Vagina (tissue), 2 donors: Measurements from ENCODE around the gene CIAPIN1. TPM values are rescaled to one million over a fixed set of nuclear protein-coding genes. Genes with fewer than 3 reads are reported as not detected.

Source experiments
- DNase-seq, 2 donors: peaks; one replicate each; pipeline ENCODE4 v3.0.0-alpha.2; 2017; ENCODE audit errors: extremely low spot score in 2 of 2
- H3K27ac ChIP-seq: fragments of 200-600 bp; sonication (generic); one replicate; pipeline ENCODE4 v1.5.1; 2019
- H3K27me3 ChIP-seq: fragments of 200-600 bp; sonication (generic); one replicate; pipeline ENCODE4 v1.5.1; 2019
- H3K36me3 ChIP-seq, 2 donors: fragments of 200-600 bp; sonication (generic); one replicate each; pipeline ENCODE4 v1.5.1; 2017 to 2019
- H3K4me1 ChIP-seq: fragments of 200-600 bp; sonication (generic); one replicate; pipeline ENCODE4 v1.5.1; 2019
- H3K4me3 ChIP-seq, 2 donors: fragments of 200-600 bp; sonication (generic); 1 replicate in 1 of 2; 2 replicates in 1 of 2; pipeline ENCODE4 v1.5.1; 2016 to 2019
- H3K9me3 ChIP-seq: fragments of 200-600 bp; sonication (generic); one replicate; pipeline ENCODE4 v1.5.1; 2019
- CTCF ChIP-seq, 3 experiments: fragments of 450-650 bp in 2 of 3; fragments of 200-600 bp in 1 of 3; sonication (generic) in 1 of 3; IDR thresholded peaks; one replicate each; pipeline ENCODE4 v1.5.1; 2017 to 2019; ENCODE audit warnings: antibody characterized with exemption in 3 of 3, mild to moderate bottlenecking in 2 of 3, moderate library complexity in 2 of 3
- POLR2A ChIP-seq, 2 donors: fragments of 450-650 bp; IDR thresholded peaks; one replicate each; pipeline ENCODE4 v1.6.1; 2017; ENCODE audit warnings: antibody characterized with exemption in 2 of 2, mild to moderate bottlenecking in 2 of 2, moderate library complexity in 2 of 2
- POLR2AphosphoS5 ChIP-seq, 2 donors: sonication (generic); formaldehyde crosslinking; IDR thresholded peaks; one replicate each; pipeline ENCODE4 v1.9.0; 2017; ENCODE audit warnings: antibody characterized with exemption in 2 of 2, mild to moderate bottlenecking in 2 of 2, low read depth in 1 of 2; ENCODE audit not compliant: insufficient read depth in 1 of 2
- intact Hi-C: fragments of 100-400 bp; cut with DNase I; formaldehyde crosslinking; loops from one replicate; pipeline ENCODE4 v1.15.1; 2023
- total RNA-seq: library from RNA; depleted of rRNA; stranded (reverse); fragments of >200 nt; gene quantifications from one replicate; pipeline ENCODE4 v1.2.3, GENCODE V29; 2016

The CIAPIN1 gene
- total RNA-seq, 1 donor from 2014 or later, result 28.0 TPM

DNA sequence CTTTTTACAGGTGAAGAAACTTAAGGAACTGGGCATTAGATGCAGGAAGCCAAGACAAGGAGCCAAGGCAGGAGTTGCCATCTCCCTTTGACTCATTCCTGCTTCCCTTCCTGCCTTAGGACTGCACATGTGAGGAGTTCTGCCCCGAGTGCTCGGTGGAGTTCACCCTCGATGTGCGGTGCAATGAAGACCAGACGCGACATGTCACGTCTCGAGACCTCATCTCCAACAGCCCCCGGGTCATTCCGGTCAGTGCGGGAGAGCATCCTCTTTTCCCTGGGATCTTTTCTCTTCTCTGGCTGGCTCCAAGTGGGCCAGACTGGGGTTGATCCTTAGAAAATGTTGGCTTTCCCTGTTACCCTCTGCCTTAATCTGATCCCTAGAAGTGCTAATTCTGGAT, 21.9 kb upstream of the CIAPIN1 start:
- Histone ChIP-seq H3K36me3 (peaks cover 0 to 73% of the 10 kb centered on the region in 2 donors), H3K4me1 (peaks cover 43% of the 10 kb centered on the region), H3K27me3 (no peaks in the 10 kb centered on the region), H3K9me3 (no peaks in the 10 kb centered on the region), H3K27ac (no peak overlapping the region), H3K4me3 (no peak overlapping the region)
- TF ChIP-seq CTCF (IDR thresholded peaks at IDR 0.05) (no peak), POLR2A (IDR thresholded peaks at IDR 0.05) (no peak), POLR2AphosphoS5 (IDR thresholded peaks at IDR 0.05; ENCODE audit: insufficient read depth in 1 of 2, low read depth in 1 of 2) (no peak)
- intact Hi-C loops, result no loop called here
- no peak for DNase-seq

DNA sequence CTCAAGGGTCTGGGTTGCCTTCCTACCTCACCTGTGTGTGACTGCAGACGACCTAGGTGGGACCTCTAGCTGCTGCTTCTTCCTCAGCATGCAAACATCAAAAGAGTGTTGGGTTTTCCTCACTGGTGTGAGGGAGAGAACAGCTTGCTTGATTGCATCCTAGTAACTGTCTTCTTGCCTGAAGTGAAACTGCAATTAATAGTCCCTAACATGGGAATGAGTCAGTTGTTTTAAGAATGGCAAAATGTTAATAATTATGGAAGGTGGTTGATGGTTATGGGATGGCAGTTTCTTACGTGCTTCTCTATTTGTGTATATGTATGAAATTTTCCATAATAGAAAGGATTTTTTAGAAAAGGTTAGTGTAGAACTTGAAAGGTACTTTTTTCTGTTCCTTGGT, 21.2 kb upstream of the CIAPIN1 start:
- intact Hi-C loops, result no loop called here
- peaks cover 0 to 70% of the 10 kb centered on the region in 2 donors for H3K36me3 ChIP-seq

GRCh38 chr16:57464523-57464922, 17.3 kb upstream of the CIAPIN1 start:
- Histone ChIP-seq H3K36me3 (peaks cover 0 to 53% of the 10 kb centered on the region in 2 donors), H3K9me3 (no peaks in the 10 kb centered on the region)

More for the DNA sequence above, 21.2 kb upstream of the CIAPIN1 start:
- no peaks in the 10 kb centered on the region for H3K27me3 ChIP-seq
- H3K27ac ChIP-seq, result no peak overlapping the region
- no peaks in the 10 kb centered on the region for H3K9me3 ChIP-seq
- TF ChIP-seq POLR2AphosphoS5 (IDR thresholded peaks at IDR 0.05; ENCODE audit: insufficient read depth in 1 of 2, low read depth in 1 of 2), result no peak
- no peak for TF ChIP-seq CTCF (IDR thresholded peaks at IDR 0.05)
- TF ChIP-seq POLR2A (IDR thresholded peaks at IDR 0.05), result no peak
- H3K4me3 ChIP-seq, result no peak overlapping the region
- DNase-seq, result no peak
- peaks cover 50% of the 10 kb centered on the region for H3K4me1 ChIP-seq

GRCh38 chr16:57462978-57463362, 15.8 kb upstream of the CIAPIN1 start:
- H3K27me3 ChIP-seq, result no peaks in the 10 kb centered on the region
- intact Hi-C loops, result loop anchor here (5.0 kb wide), 1 partner anchor 54 kb away; no protein-coding TSS in a partner anchor
- H3K27ac ChIP-seq, result peak overlapping the region; percentile 94

More at GRCh38 chr16:57464523-57464922, 17.3 kb upstream of the CIAPIN1 start:
- no peaks in the 10 kb centered on the region for H3K27me3 ChIP-seq
- no peak overlapping the region for H3K27ac ChIP-seq
- H3K4me1 ChIP-seq, result peaks cover 25% of the 10 kb centered on the region
- H3K4me3 ChIP-seq, result no peak overlapping the region
- no peak for DNase-seq
- TF ChIP-seq POLR2A (IDR thresholded peaks at IDR 0.05), result no peak
- no peak for TF ChIP-seq POLR2AphosphoS5 (IDR thresholded peaks at IDR 0.05; ENCODE audit: insufficient read depth in 1 of 2, low read depth in 1 of 2)
- TF ChIP-seq CTCF (IDR thresholded peaks at IDR 0.05), result no peak
- intact Hi-C loops, result loop anchor here (5.0 kb wide), 1 partner anchor 53 kb away; no protein-coding TSS in a partner anchor

More at GRCh38 chr16:57462978-57463362, 15.8 kb upstream of the CIAPIN1 start:
- H3K4me3 ChIP-seq, result peak overlapping the region; percentile 93 to 99
- DNase-seq, result no peak
- peaks cover 0 to 52% of the 10 kb centered on the region in 2 donors for H3K36me3 ChIP-seq
- H3K9me3 ChIP-seq, result no peaks in the 10 kb centered on the region
- H3K4me1 ChIP-seq, result peaks cover 24% of the 10 kb centered on the region
- TF ChIP-seq POLR2AphosphoS5 (IDR thresholded peaks at IDR 0.05; ENCODE audit: insufficient read depth in 1 of 2, low read depth in 1 of 2) (no peak), POLR2A (IDR thresholded peaks at IDR 0.05) (no peak), CTCF (IDR thresholded peaks at IDR 0.05) (no peak)
